Esophagus muscularis mucosa (tissue), 3 donors: ENCODE measurements around the gene AIF1L.

Source experiments
- CTCF ChIP-seq, 3 experiments: fragments of 200-600 bp in 2 of 3; fragments of 450-650 bp in 1 of 3; sonication (generic) in 2 of 3; IDR thresholded peaks; one replicate each; pipeline ENCODE4 v1.5.1; 2017 to 2019; ENCODE audit warnings: antibody characterized with exemption in 3 of 3, mild to moderate bottlenecking in 2 of 3, moderate library complexity in 1 of 3
- POLR2A ChIP-seq: fragments of 450-650 bp; IDR thresholded peaks from one replicate; pipeline ENCODE4 v1.6.1; 2017; ENCODE audit warnings: antibody characterized with exemption, moderate library complexity, mild to moderate bottlenecking, low read depth
- POLR2AphosphoS5 ChIP-seq, 2 donors: sonication (generic); formaldehyde crosslinking; IDR thresholded peaks; one replicate each; pipeline ENCODE4 v1.6.1; 2017; ENCODE audit warnings: antibody characterized with exemption in 2 of 2

DNA sequence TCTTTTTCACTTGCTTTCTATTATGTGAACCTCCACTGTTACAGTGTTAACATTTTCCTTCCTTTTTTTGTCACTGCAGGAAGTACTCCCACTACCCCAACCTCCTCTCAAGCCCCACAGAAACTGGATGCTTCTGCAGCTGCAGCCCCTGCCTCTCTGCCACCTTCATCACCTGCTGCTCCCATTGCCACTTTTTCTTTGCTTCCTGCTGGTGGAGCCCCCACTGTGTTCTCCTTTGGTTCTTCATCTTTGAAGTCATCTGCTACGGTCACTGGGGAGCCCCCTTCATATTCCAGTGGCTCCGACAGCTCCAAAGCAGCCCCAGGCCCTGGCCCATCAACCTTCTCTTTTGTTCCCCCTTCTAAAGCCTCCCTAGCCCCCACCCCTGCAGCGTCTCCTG, 47.9 kb downstream of the AIF1L start:
- TF ChIP-seq POLR2AphosphoS5 (IDR thresholded peaks at IDR 0.05) (no peak), POLR2A (no peak), CTCF (IDR thresholded peaks at IDR 0.05) (no peak)
